ENCODE data around the gene DNMT3A. TPM values are rescaled to one million over a fixed set of nuclear protein-coding genes. Genes with fewer than 3 reads are reported as not detected.

DNMT3A gene
- total and polyA plus RNA-seq, 2 of the 8 experiments (the other 6 are each of a cell fraction or from before 2014, with no cell fraction given): 33.6 to 178 TPM

DNA sequence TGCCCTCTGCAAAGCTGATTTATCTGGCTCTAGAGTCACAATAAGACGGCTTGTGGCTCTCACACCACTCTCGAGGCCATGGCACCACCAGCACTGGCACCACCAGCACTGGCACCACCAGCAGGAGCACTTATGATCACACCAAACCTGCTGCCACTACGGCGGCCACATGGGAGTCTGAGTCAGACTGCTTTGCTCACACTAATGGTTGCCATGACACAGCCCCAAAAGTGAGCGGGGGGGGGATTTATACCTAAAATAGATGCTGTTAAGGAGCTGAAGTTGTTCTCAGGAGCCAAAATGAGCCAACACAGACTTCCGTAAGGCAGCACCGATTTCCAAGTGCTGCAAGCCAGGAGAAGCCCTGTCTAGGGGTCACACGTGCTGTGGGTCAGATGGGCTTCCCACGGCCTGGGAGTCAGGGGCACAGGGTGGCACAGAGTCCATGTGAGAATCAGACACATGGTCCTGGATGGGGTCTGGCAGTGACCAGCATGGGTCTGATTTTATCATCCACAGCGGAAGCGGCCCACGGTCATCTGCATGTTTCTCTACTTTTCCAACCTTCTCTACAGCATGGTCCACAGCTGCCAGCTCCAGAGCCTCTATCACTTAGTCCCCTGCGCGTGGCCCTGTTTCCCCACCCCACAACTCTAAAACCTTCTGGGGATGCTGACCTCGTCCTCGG lies 16.7 kb downstream of the DNMT3A start:
- peaks cover 3 to 6% (median 4%) of the 10 kb centered on the region in 4 experiments; a peak in 6 of 7 replicates for H3K4me1 ChIP-seq (replicated peaks in 1 of 4; ENCODE audit: control insufficient read depth in 3 of 4, insufficient read depth in 4 of 4, low read length in 3 of 4)
- no peak overlapping the region for H4K5ac ChIP-seq (ENCODE audit: insufficient read length, low read depth, low read length)
- no peak overlapping the region for H4K91ac ChIP-seq (replicated peaks; ENCODE audit: insufficient read length, low read length)
- peaks cover 0 to 6% of the 10 kb centered on the region in 2 experiments; a peak in 2 of 4 replicates for H3K9me3 ChIP-seq (ENCODE audit: insufficient read depth in 2 of 2, low read depth in 1 of 2, low read length in 1 of 2)
- H3K27me3 ChIP-seq (replicated peaks in 1 of 4; ENCODE audit: control insufficient read depth in 3 of 4, extremely low read depth in 1 of 4, insufficient read depth in 3 of 4, low read length in 3 of 4): no peaks in the 10 kb centered on the region; a peak in 1 of 7 replicates
- H3K14ac ChIP-seq (ENCODE audit: insufficient read length): no peak overlapping the region
- no peak overlapping the region for H3K4me3 ChIP-seq (ENCODE audit: extremely low read depth in 1 of 4, insufficient read depth in 2 of 4, low read depth in 3 of 4, low read length in 4 of 4)
- WGBS, 2 experiments (ENCODE audit: extremely low coverage in 1 of 2, insufficient coverage in 1 of 2, insufficient read length in 1 of 2, insufficient replicate concordance in 2 of 2, low coverage in 1 of 2, low lambda C conversion rate in 2 of 2, missing lambda C conversion rate in 1 of 2): 91% methylated on average over 16 of the region's 16 CpGs; no CpG with 5 or more reads in 1 of the 2 experiments
- no peak overlapping the region for H2BK20ac ChIP-seq (ENCODE audit: low read length)
- no peak overlapping the region for H3K4me2 ChIP-seq (ENCODE audit: insufficient read depth in 1 of 2, low read depth in 2 of 2, low read length in 2 of 2)
- H2BK5ac ChIP-seq (ENCODE audit: low read depth, low read length): no peak overlapping the region
- H2BK12ac ChIP-seq (ENCODE audit: low read depth, low read length): no peak overlapping the region
- H4K8ac ChIP-seq (ENCODE audit: extremely low read depth, insufficient read depth, low read length): no peak overlapping the region
- H3K79me2 ChIP-seq (ENCODE audit: control insufficient read depth in 1 of 2, insufficient read depth in 2 of 2, low read length in 2 of 2): no peaks in the 10 kb centered on the region
- H3K23ac ChIP-seq (ENCODE audit: insufficient read length): no peak overlapping the region
- H2AFZ ChIP-seq (ENCODE audit: low read length): no peak overlapping the region
- CTCF ChIA-PET (ENCODE audit: partially characterized antibody): interaction anchor here (1.1 to 3.8 kb wide), 6 partner anchors 8 to 37 kb away, joined by 3 to 24 read pairs (median 6); no protein-coding TSS in a partner anchor
- no peak overlapping the region for H3K18ac ChIP-seq (ENCODE audit: extremely low read depth, low read length)
- H3K23me2 ChIP-seq (ENCODE audit: low read depth, low read length): no peaks in the 10 kb centered on the region; the same call in 1 of the 2 replicates
- FAIRE-seq (no peak), DNase-seq (ENCODE audit: low read depth in 1 of 2, low spot score in 2 of 2) (no peak)
- no peak overlapping the region for H2BK15ac ChIP-seq (ENCODE audit: low read length)
- no peaks in the 10 kb centered on the region for H3K36me3 ChIP-seq (ENCODE audit: control insufficient read depth in 2 of 4, insufficient read depth in 4 of 4, low read length in 3 of 4)
- POLR2A ChIA-PET (ENCODE audit: partially characterized antibody): interaction anchor here (1.3 to 1.4 kb wide), 2 partner anchors 45 to 95 kb away, joined by 3 to 4 read pairs; no protein-coding TSS in a partner anchor
- no peak overlapping the region for H3K9ac ChIP-seq (replicated peaks in 1 of 4; ENCODE audit: extremely low read depth in 1 of 4, low read depth in 3 of 4, low read length in 3 of 4)
- no peak overlapping the region for H3K4ac ChIP-seq (replicated peaks; ENCODE audit: insufficient read length, low read depth, low read length)
- no peak overlapping the region for H2BK120ac ChIP-seq (replicated peaks; ENCODE audit: low read depth, low read length)
- H2AK5ac ChIP-seq (ENCODE audit: low read depth, low read length): no peak overlapping the region
- no peaks in the 10 kb centered on the region for H4K20me1 ChIP-seq (replicated peaks in 1 of 2; ENCODE audit: control insufficient read depth in 1 of 2, insufficient read depth in 2 of 2, low read length in 2 of 2)
- no peaks in the 10 kb centered on the region; the same call in 1 of the 2 replicates for H3K79me1 ChIP-seq (ENCODE audit: low read depth, low read length)
- no peak overlapping the region for H3K56ac ChIP-seq (replicated peaks; ENCODE audit: insufficient read length, low read depth, low read length)
- H3K27ac ChIP-seq (ENCODE audit: low read depth, low read length): no peak overlapping the region
- TF ChIP-seq TCF12 (IDR thresholded peaks at IDR 0.05; ENCODE audit: low read depth, low read length): no peak
- TF ChIP-seq EZH2 (IDR thresholded peaks at IDR 0.05; ENCODE audit: low read depth, low read length, severe bottlenecking): no peak
- TF ChIP-seq USF2 (IDR thresholded peaks at IDR 0.05; ENCODE audit: low read length): no peak
- no peak for TF ChIP-seq BACH1 (IDR thresholded peaks at IDR 0.05; ENCODE audit: low read length)
- no peak for TF ChIP-seq KDM5A (IDR thresholded peaks at IDR 0.05; ENCODE audit: low read length)
- no peak for TF ChIP-seq TBP (IDR thresholded peaks at IDR 0.05; ENCODE audit: low read depth, low read length)
- no peak for TF ChIP-seq SP2 (IDR thresholded peaks at IDR 0.05; ENCODE audit: low read length)
- TF ChIP-seq PHF8 (conservative IDR thresholded peaks at IDR 0.05; ENCODE audit: low read depth, low read length): no peak
- no peak for TF ChIP-seq SP4 (IDR thresholded peaks at IDR 0.05; ENCODE audit: low read length)
